ENCODE data around the gene ZNF469. TPM values are rescaled to one million over a fixed set of nuclear protein-coding genes. Genes with fewer than 3 reads are reported as not detected.

Gene ZNF469
- total RNA-seq, 1 donor from 2014 or later = 60.5 TPM

- Mint-ChIP-seq H3K36me3 (ENCODE audit: low read depth) (no peaks in the 10 kb centered on the region), H3K27ac (ENCODE audit: unreplicated experiment) (no peak overlapping the region), H3K9me3 (ENCODE audit: low read depth) (no peaks in the 10 kb centered on the region), H3K4me3 (ENCODE audit: unreplicated experiment) (no peak overlapping the region), H3K27me3 (ENCODE audit: low read depth) (no peaks in the 10 kb centered on the region), H3K4me1 (ENCODE audit: low read depth) (peaks cover 11% of the 10 kb centered on the region)
- DNase-seq (ENCODE audit: low spot score) = no peak
- no peak for TF ChIP-seq CTCF (IDR thresholded peaks at IDR 0.05)
Observed at GRCh38 chr16:88337538-88337937, 45.2 kb upstream of the ZNF469 start.

GRCh38 chr16:88338111-88338510 is 44.6 kb upstream of the ZNF469 start:
- peaks cover 2% of the 10 kb centered on the region for H3K9me3 Mint-ChIP-seq (ENCODE audit: low read depth)
- DNase-seq (ENCODE audit: low spot score) = peak; percentile 79
- no peak for TF ChIP-seq CTCF (IDR thresholded peaks at IDR 0.05)
- peaks cover 11% of the 10 kb centered on the region for H3K4me1 Mint-ChIP-seq (ENCODE audit: low read depth)
- no peaks in the 10 kb centered on the region for H3K36me3 Mint-ChIP-seq (ENCODE audit: low read depth)
- no peaks in the 10 kb centered on the region for H3K27me3 Mint-ChIP-seq (ENCODE audit: low read depth)
- H3K4me3 Mint-ChIP-seq (ENCODE audit: unreplicated experiment) = no peak overlapping the region
- H3K27ac Mint-ChIP-seq (ENCODE audit: unreplicated experiment) = no peak overlapping the region

DNA sequence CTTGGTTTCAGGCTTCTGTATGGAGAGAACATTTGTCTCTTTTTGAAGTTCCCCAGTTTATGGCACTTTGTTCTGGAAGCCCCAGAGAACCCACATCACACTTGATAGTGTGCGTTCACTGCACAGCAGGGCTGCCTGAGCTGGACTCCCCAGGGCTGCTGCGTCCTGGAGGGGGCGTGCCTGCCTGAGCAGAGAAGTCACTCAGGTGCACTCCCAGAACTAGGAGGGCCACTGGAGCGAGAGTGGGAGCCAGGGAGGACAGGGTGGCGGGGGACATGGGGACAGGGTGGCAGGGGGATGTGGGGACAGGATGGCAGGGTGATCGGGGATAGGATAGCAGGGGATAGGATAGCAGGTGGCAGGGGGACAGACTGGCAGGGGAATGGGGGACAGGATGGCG is 43.9 kb upstream of the ZNF469 start:
- H3K9me3 Mint-ChIP-seq (ENCODE audit: low read depth) = peaks cover 10% of the 10 kb centered on the region
- no peaks in the 10 kb centered on the region for H3K36me3 Mint-ChIP-seq (ENCODE audit: low read depth)
- peak; percentile 74 for DNase-seq (ENCODE audit: low spot score)
- H3K27me3 Mint-ChIP-seq (ENCODE audit: low read depth) = no peaks in the 10 kb centered on the region
- H3K4me3 Mint-ChIP-seq (ENCODE audit: unreplicated experiment) = no peak overlapping the region
- no peak for TF ChIP-seq CTCF (IDR thresholded peaks at IDR 0.05)
- peaks cover 5% of the 10 kb centered on the region for H3K4me1 Mint-ChIP-seq (ENCODE audit: low read depth)
- H3K27ac Mint-ChIP-seq (ENCODE audit: unreplicated experiment) = no peak overlapping the region

DNA sequence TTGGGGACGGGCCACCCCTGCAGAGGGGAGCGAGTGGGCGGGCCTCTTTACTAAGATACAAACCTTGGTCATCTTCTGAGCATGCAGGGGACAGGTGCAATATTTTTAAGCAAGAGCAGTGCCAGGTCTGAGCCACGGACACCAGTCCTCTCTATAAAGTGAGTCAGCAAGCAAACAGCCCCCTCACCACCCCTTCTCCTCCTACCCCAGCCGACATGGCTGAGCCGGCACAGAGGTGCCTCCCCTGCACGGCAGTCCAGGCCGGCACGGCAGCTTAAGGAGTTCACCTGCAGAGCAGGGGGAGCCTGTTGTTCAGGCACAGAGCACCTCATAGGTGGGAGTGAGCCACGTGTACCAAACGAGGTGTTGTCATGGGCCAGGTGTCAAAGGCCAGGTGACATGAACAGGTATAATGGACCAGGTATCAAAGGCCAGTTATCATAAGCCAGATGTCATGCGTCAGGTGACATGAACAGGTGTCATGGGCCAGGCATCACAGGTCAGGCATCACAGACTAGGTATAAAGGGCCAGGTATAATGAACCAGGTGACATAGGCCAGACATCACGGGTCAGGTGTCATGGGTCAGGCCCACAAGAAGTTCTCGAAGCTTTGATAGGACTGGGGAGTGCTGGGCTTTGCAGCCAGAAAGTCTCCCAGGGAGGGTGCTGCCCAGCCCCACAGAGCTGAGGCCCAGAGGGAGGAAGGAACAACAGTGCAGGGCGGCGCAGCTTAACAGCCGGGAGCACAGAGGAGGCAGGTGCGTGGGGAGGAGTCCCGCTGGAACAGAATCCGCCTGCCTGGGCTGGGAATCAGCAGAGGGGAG is 42.6 kb upstream of the ZNF469 start:
- no peak for TF ChIP-seq CTCF (IDR thresholded peaks at IDR 0.05)
- peak; percentile 75 for DNase-seq (ENCODE audit: low spot score)
- Mint-ChIP-seq H3K36me3 (ENCODE audit: low read depth) (no peaks in the 10 kb centered on the region), H3K4me1 (ENCODE audit: low read depth) (no peaks in the 10 kb centered on the region), H3K27me3 (ENCODE audit: low read depth) (no peaks in the 10 kb centered on the region), H3K4me3 (ENCODE audit: unreplicated experiment) (no peak overlapping the region), H3K9me3 (ENCODE audit: low read depth) (peaks cover 11% of the 10 kb centered on the region), H3K27ac (ENCODE audit: unreplicated experiment) (no peak overlapping the region)

- H3K27ac Mint-ChIP-seq (ENCODE audit: unreplicated experiment) = no peak overlapping the region
- no peak for TF ChIP-seq CTCF (IDR thresholded peaks at IDR 0.05)
- peaks cover 11% of the 10 kb centered on the region for H3K9me3 Mint-ChIP-seq (ENCODE audit: low read depth)
- no peaks in the 10 kb centered on the region for H3K27me3 Mint-ChIP-seq (ENCODE audit: low read depth)
- DNase-seq (ENCODE audit: low spot score) = peak; percentile 78
- no peak overlapping the region for H3K4me3 Mint-ChIP-seq (ENCODE audit: unreplicated experiment)
- H3K36me3 Mint-ChIP-seq (ENCODE audit: low read depth) = no peaks in the 10 kb centered on the region
- H3K4me1 Mint-ChIP-seq (ENCODE audit: low read depth) = no peaks in the 10 kb centered on the region
Observed at GRCh38 chr16:88340755-88341150, 42.0 kb upstream of the ZNF469 start.

All from chondrocyte (in vitro differentiated cells).